GM21367 (cell line): ENCODE measurements around the gene ZNRF3.
"Not testable (repeated sequence)": the region's sequence is repeated elsewhere in the genome, so short reads cannot be mapped to it uniquely, and the experiment has no call there.

Source experiments
- ATAC-seq: cut with Tn5 transposase; IDR thresholded peaks from one replicate; pipeline ENCODE4 v1.9.1; 2021; ENCODE audit not compliant: unreplicated experiment

The ZNRF3 gene

GRCh38 chr22:28882878-28883656 is at the start of gene ZNRF3:
TSS of gene ZNRF3 (plus strand) at chr22:28883572. CDS start at chr22:28883767, 195 bp downstream.
- ATAC-seq: peak; percentile 54

GRCh38 chr22:28835630-28836189 is 47.7 kb upstream of the ZNRF3 start:
- ATAC-seq: no peak

GRCh38 chr22:28837640-28838039 is 45.7 kb upstream of the ZNRF3 start:
- ATAC-seq: no peak

GRCh38 chr22:28838971-28839370 is 44.4 kb upstream of the ZNRF3 start:
- no peak for ATAC-seq

GRCh38 chr22:28841111-28841510 is 42.3 kb upstream of the ZNRF3 start:
- ATAC-seq: no peak

GRCh38 chr22:28843633-28844032 is 39.7 kb upstream of the ZNRF3 start:
- no peak for ATAC-seq

- not testable (repeated sequence) for ATAC-seq
Measured at GRCh38 chr22:28844277-28844676, 39.1 kb upstream of the ZNRF3 start.

- no peak for ATAC-seq
Measured at GRCh38 chr22:28846994-28847393, 36.4 kb upstream of the ZNRF3 start.

GRCh38 chr22:28855355-28856094 is 27.8 kb upstream of the ZNRF3 start:
- ATAC-seq: no peak

GRCh38 chr22:28856095-28856455 is 27.3 kb upstream of the ZNRF3 start:
- no peak for ATAC-seq

- ATAC-seq: no peak
Measured at GRCh38 chr22:28857288-28857687, 26.1 kb upstream of the ZNRF3 start.

- ATAC-seq: no peak
Measured at GRCh38 chr22:28864878-28865596, 18.3 kb upstream of the ZNRF3 start.

- ATAC-seq: no peak
Measured at GRCh38 chr22:28867191-28867590, 16.2 kb upstream of the ZNRF3 start.

GRCh38 chr22:28868389-28868788 is 15.0 kb upstream of the ZNRF3 start:
- ATAC-seq: not testable (repeated sequence)

- no peak for ATAC-seq
Measured at GRCh38 chr22:28869736-28870135, 13.6 kb upstream of the ZNRF3 start.

GRCh38 chr22:28873183-28873963 is 10.0 kb upstream of the ZNRF3 start:
- no peak for ATAC-seq

- ATAC-seq: no peak
Measured at GRCh38 chr22:28874061-28874460, 9.3 kb upstream of the ZNRF3 start.

GRCh38 chr22:28874811-28875320 is 8.5 kb upstream of the ZNRF3 start:
- no peak for ATAC-seq

GRCh38 chr22:28882545-28882877 is 861 bp upstream of the ZNRF3 start:
- ATAC-seq: no peak

- no peak for ATAC-seq
Measured at GRCh38 chr22:28883657-28883916, 215 bp downstream of the ZNRF3 start.
